HG02938 (cell line): ENCODE results near the gene ADAMTS2.

ENCODE experiments used
- ATAC-seq: cut with Tn5 transposase; IDR thresholded peaks from one replicate; pipeline ENCODE4 v1.9.1; 2021; ENCODE audit warnings: mild to moderate bottlenecking, moderate library complexity; ENCODE audit not compliant: unreplicated experiment

The ADAMTS2 gene

GRCh38 chr5:179237770-179238627 lies 107.3 kb downstream of the ADAMTS2 start:
- ATAC-seq: no peak

GRCh38 chr5:179235416-179236400 lies 109.6 kb downstream of the ADAMTS2 start:
- ATAC-seq: no peak

- no peak for ATAC-seq
These were observed 110.6 kb downstream of the ADAMTS2 start for GRCh38 chr5:179234563-179235135.

- ATAC-seq: no peak
These were observed 111.2 kb downstream of the ADAMTS2 start for GRCh38 chr5:179233909-179234562.

GRCh38 chr5:179232091-179232735 lies 113.0 kb downstream of the ADAMTS2 start:
- ATAC-seq: no peak

- ATAC-seq: no peak
These were observed 114.0 kb downstream of the ADAMTS2 start for GRCh38 chr5:179231309-179231708.

- ATAC-seq: no peak
These were observed 115.2 kb downstream of the ADAMTS2 start for GRCh38 chr5:179230061-179230461.

GRCh38 chr5:179229331-179229831 lies 115.9 kb downstream of the ADAMTS2 start:
- no peak for ATAC-seq

GRCh38 chr5:179228341-179229121 lies 116.7 kb downstream of the ADAMTS2 start:
- no peak for ATAC-seq

GRCh38 chr5:179227580-179228311 lies 117.5 kb downstream of the ADAMTS2 start:
- ATAC-seq: no peak

- ATAC-seq: no peak
These were observed 118.1 kb downstream of the ADAMTS2 start for GRCh38 chr5:179227229-179227579.

- ATAC-seq: no peak
These were observed 118.6 kb downstream of the ADAMTS2 start for GRCh38 chr5:179226696-179227095.

- no peak for ATAC-seq
These were observed 119.9 kb downstream of the ADAMTS2 start for GRCh38 chr5:179225387-179225786.

- no peak for ATAC-seq
These were observed 120.5 kb downstream of the ADAMTS2 start for GRCh38 chr5:179224741-179225140.

GRCh38 chr5:179223961-179224360 lies 121.3 kb downstream of the ADAMTS2 start:
- no peak for ATAC-seq

GRCh38 chr5:179223528-179223927 lies 121.7 kb downstream of the ADAMTS2 start:
- no peak for ATAC-seq

- ATAC-seq: no peak
These were observed 122.8 kb downstream of the ADAMTS2 start for GRCh38 chr5:179222246-179223017.

- no peak for ATAC-seq
These were observed 123.4 kb downstream of the ADAMTS2 start for GRCh38 chr5:179221877-179222220.
